ENCODE data around the gene ALKBH2.

DNA sequence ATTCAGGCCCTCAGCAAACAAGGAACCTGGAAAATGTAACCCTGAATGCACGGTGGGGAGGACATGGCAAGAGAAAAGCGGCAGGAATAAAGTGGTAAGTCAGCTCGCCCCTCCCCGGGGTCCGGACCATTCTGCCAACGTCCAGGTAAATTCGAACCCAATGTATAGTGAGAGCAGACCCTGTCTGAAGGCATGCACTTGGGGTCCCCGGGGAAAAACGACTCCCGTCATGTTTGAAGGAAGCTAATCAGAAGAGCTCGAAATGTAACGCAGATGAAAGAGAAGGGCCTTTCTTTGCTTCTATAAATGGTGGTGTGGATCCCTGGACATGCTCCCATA lies 23.3 kb upstream of the ALKBH2 start:
- TF ChIP-seq, protein P1, sequence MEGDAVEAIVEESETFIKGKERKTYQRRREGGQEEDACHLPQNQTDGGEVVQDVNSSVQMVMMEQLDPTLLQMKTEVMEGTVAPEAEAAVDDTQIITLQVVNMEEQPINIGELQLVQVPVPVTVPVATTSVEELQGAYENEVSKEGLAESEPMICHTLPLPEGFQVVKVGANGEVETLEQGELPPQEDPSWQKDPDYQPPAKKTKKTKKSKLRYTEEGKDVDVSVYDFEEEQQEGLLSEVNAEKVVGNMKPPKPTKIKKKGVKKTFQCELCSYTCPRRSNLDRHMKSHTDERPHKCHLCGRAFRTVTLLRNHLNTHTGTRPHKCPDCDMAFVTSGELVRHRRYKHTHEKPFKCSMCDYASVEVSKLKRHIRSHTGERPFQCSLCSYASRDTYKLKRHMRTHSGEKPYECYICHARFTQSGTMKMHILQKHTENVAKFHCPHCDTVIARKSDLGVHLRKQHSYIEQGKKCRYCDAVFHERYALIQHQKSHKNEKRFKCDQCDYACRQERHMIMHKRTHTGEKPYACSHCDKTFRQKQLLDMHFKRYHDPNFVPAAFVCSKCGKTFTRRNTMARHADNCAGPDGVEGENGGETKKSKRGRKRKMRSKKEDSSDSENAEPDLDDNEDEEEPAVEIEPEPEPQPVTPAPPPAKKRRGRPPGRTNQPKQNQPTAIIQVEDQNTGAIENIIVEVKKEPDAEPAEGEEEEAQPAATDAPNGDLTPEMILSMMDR (conservative IDR thresholded peaks at IDR 0.05), result no peak
- TF ChIP-seq ZFX (IDR thresholded peaks at IDR 0.05), result no peak

Measured in C4-2B (cell line).